ENCODE measurements around the gene ZNF460.

- TF ChIP-seq CTCF (conservative IDR thresholded peaks at IDR 0.05; ENCODE audit: low read length) (no peak), EZH2phosphoT487 (IDR thresholded peaks at IDR 0.05; ENCODE audit: borderline replicate concordance, low read depth, low read length) (no peak)
These were observed 58.6 kb downstream of the ZNF460 start for GRCh38 chr19:57338877-57339276.

Data from OCI-LY7 (cell line).